KMS-11 (cell line): ENCODE measurements around the gene SC5D.

Experiments used
- H2AFZ ChIP-seq: fragments of 200-600 bp; sonication (generic); 2 replicates; pipeline ENCODE4 v1.6.1; 2016; ENCODE audit warnings: antibody characterized with exemption, mixed run types, low read depth
- H3K27ac ChIP-seq: fragments of 200-600 bp; sonication (generic); 2 replicates; pipeline ENCODE4 v1.6.1; 2016; ENCODE audit warnings: mild to moderate bottlenecking, mixed run types
- H3K27me3 ChIP-seq: fragments of 200-600 bp; sonication (generic); 2 replicates; pipeline ENCODE4 v1.6.1; 2017; ENCODE audit warnings: mild to moderate bottlenecking, low read depth, mixed run types, moderate library complexity; ENCODE audit not compliant: insufficient read depth
- H3K36me3 ChIP-seq: fragments of 200-600 bp; sonication (generic); 2 replicates; pipeline ENCODE4 v1.6.1; 2017; ENCODE audit warnings: mild to moderate bottlenecking, mixed run types; ENCODE audit not compliant: insufficient read depth
- H3K4me1 ChIP-seq: fragments of 200-600 bp; sonication (generic); 2 replicates; pipeline ENCODE4 v1.6.1; 2016; ENCODE audit warnings: mild to moderate bottlenecking, low read depth, mixed run types; ENCODE audit not compliant: poor library complexity, severe bottlenecking
- H3K4me2 ChIP-seq: fragments of 200-600 bp; sonication (generic); 2 replicates; pipeline ENCODE4 v1.7.0; 2016; ENCODE audit warnings: mild to moderate bottlenecking, mixed run types
- H3K4me3 ChIP-seq: fragments of 200-600 bp; sonication (generic); IDR thresholded peaks from 2 replicates; pipeline ENCODE4 v1.6.1; 2017; ENCODE audit warnings: low read depth, low read length, mixed read lengths; ENCODE audit not compliant: insufficient read depth
- H3K79me2 ChIP-seq: fragments of 200-600 bp; sonication (generic); 2 replicates; pipeline ENCODE4 v1.6.1; 2016; ENCODE audit warnings: low read depth, mixed run types; ENCODE audit not compliant: insufficient read depth
- H3K9ac ChIP-seq: fragments of 200-600 bp; sonication (generic); 2 replicates; pipeline ENCODE4 v1.6.1; 2016; ENCODE audit warnings: mild to moderate bottlenecking, mixed run types
- H4K20me1 ChIP-seq: fragments of 200-600 bp; sonication (generic); 2 replicates; pipeline ENCODE4 v1.6.1; 2016; ENCODE audit warnings: mild to moderate bottlenecking, mixed run types; ENCODE audit not compliant: insufficient read depth
- TF ChIP-seq, protein P1 (sequence below): fragments of 200-600 bp; sonication (generic); conservative IDR thresholded peaks from 2 replicates; pipeline ENCODE4 v1.6.1; 2017; ENCODE audit warnings: low read depth, mild to moderate bottlenecking, antibody characterized with exemption, low read length, moderate library complexity, mixed read lengths

The SC5D gene

DNA sequence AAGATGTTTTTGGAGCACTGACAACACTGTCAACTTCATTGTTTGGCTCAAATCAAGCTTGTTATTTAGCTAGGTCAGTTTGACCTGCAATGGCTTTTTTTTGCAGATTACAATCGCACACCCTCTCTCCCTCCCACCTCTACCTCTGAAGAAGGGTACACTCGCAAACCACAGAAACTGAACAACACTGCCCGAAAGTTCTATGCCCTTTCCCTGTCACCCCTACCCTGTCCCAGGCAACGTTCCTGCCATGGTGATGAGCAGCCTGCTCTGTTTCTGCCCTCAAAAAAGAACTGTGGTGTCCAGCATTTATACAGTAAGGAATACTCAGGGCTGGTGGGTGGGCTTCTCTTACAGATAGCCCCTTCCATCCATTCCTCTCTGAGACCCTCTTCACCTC, 33.7 kb downstream of the SC5D start:
- Histone ChIP-seq H3K4me3 (no peak overlapping the region), H3K9ac (no peak overlapping the region), H3K4me1 (peaks cover 15% of the 10 kb centered on the region), H3K27ac (no peak overlapping the region), H3K27me3 (no peaks in the 10 kb centered on the region), H4K20me1 (no peaks in the 10 kb centered on the region), H3K79me2 (no peaks in the 10 kb centered on the region), H2AFZ (no peak overlapping the region), H3K36me3 (no peaks in the 10 kb centered on the region), H3K4me2 (peak overlapping the region; percentile 23; the same call in 1 of the 2 replicates)
- TF ChIP-seq, protein P1, sequence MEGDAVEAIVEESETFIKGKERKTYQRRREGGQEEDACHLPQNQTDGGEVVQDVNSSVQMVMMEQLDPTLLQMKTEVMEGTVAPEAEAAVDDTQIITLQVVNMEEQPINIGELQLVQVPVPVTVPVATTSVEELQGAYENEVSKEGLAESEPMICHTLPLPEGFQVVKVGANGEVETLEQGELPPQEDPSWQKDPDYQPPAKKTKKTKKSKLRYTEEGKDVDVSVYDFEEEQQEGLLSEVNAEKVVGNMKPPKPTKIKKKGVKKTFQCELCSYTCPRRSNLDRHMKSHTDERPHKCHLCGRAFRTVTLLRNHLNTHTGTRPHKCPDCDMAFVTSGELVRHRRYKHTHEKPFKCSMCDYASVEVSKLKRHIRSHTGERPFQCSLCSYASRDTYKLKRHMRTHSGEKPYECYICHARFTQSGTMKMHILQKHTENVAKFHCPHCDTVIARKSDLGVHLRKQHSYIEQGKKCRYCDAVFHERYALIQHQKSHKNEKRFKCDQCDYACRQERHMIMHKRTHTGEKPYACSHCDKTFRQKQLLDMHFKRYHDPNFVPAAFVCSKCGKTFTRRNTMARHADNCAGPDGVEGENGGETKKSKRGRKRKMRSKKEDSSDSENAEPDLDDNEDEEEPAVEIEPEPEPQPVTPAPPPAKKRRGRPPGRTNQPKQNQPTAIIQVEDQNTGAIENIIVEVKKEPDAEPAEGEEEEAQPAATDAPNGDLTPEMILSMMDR: no peak

DNA sequence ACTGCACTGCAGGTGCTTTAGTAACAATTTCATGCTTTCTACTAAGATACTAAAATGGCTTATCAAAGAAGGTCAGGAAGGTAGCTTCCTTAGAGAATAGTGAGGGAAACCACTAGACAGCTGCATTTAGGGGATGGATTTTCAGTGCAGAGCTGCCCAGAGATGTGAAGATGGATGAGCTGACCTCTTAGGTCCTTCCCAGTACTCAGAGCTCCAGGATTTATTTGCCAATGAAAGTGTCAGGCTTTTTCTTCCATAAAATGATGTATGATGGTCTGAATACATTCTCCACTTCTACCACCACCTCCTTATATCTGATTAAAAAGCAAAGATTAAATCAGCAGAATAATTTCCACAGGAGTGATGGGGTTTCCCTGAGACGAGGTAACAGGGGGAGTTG, 35.0 kb downstream of the SC5D start:
- peaks cover 15% of the 10 kb centered on the region for H3K4me1 ChIP-seq

DNA sequence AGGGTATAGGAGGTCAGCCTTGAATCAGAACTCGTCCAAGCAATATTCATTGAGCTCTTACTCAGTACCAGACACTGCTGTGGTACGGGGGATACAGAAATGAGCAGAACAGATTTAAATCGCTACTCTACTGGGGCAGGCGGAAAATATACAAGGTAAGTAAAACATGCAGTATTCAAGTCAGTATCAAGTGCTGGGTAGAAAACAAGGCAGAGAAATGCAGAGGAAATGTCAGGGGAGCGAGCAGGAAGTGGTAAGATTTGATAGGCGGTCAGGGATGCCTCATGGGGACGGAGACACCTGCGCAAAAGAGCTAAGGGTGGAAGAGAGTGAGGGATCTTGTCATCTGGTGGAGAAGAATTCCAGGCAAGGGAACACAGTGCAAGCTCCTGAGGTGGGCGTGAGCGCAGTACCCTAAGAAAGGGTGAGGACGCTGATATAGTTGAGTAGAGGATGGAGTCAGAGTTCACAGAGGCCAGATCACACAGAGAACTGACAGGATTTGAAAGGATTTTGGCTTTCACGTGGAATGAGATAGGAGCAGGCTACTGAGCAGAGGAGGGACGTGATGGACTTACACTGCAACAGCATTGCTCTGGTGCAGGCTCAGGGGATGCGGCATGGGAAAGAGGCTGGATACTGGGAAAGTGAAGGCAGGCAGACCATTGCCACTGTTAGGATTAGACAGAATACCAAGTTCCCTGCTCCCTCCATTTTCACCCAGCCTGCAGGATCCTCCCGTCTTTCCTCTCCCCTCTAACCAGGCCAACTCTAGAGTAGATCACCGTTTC, 35.8 kb downstream of the SC5D start:
- no peak overlapping the region for H3K4me3 ChIP-seq
- H3K9ac ChIP-seq: no peak overlapping the region
- no peak overlapping the region for H2AFZ ChIP-seq
- no peaks in the 10 kb centered on the region for H4K20me1 ChIP-seq
- TF ChIP-seq, protein P1: no peak
- H3K36me3 ChIP-seq: no peaks in the 10 kb centered on the region
- H3K27me3 ChIP-seq: no peaks in the 10 kb centered on the region
- H3K4me2 ChIP-seq: no peak overlapping the region
- no peaks in the 10 kb centered on the region for H3K79me2 ChIP-seq
- H3K4me1 ChIP-seq: peaks cover 15% of the 10 kb centered on the region
- H3K27ac ChIP-seq: no peak overlapping the region

More for the DNA sequence above, 35.0 kb downstream of the SC5D start:
- no peak overlapping the region for H2AFZ ChIP-seq
- H3K79me2 ChIP-seq: no peaks in the 10 kb centered on the region
- H3K4me3 ChIP-seq: no peak overlapping the region
- H3K36me3 ChIP-seq: no peaks in the 10 kb centered on the region
- no peaks in the 10 kb centered on the region for H3K27me3 ChIP-seq
- no peak overlapping the region for H3K27ac ChIP-seq
- H4K20me1 ChIP-seq: no peaks in the 10 kb centered on the region
- TF ChIP-seq, protein P1: no peak
- H3K4me2 ChIP-seq: no peak overlapping the region
- H3K9ac ChIP-seq: no peak overlapping the region

DNA sequence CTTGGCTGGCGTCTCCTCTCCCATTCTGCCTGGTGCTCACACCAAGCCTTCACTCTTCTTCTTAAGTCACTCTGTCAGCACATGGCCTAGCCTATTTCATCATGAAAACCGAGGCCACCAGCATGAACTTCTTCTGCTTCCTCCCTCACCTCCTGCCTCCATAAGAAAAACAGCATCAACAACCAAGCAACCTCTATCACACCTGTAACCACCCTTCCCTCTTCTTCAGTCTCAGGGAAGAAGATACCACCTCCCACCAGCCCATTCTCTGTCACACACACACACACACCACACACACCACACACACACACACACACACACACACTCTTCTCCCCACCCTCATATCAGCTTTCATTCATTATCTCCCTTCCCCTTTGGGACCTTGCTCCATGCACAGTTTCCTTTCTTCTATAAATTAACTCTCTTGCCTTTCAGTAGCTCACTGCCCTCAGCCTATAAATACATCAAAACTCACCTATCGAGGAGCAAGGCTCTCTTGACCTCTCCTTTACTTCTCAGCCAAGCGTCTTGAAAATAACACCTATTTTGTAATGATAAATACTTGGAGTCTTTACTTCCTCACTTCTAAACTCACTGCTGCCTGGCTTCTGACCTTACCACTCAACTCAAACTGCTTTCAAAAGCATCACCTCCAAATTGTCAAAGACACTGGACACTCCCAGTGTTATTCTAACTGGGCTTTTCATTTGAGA, 36.6 kb downstream of the SC5D start:
- H3K27me3 ChIP-seq: no peaks in the 10 kb centered on the region
- peaks cover 18% of the 10 kb centered on the region for H3K4me1 ChIP-seq
- H3K9ac ChIP-seq: no peak overlapping the region
- no peak overlapping the region for H3K4me3 ChIP-seq
- TF ChIP-seq, protein P1: no peak
- no peak overlapping the region for H3K4me2 ChIP-seq
- H3K36me3 ChIP-seq: no peaks in the 10 kb centered on the region
- no peak overlapping the region for H3K27ac ChIP-seq
- no peak overlapping the region for H2AFZ ChIP-seq
- no peaks in the 10 kb centered on the region for H4K20me1 ChIP-seq
- no peaks in the 10 kb centered on the region for H3K79me2 ChIP-seq
